ENCODE results near the gene LOXL1.

The LOXL1 gene

DNA sequence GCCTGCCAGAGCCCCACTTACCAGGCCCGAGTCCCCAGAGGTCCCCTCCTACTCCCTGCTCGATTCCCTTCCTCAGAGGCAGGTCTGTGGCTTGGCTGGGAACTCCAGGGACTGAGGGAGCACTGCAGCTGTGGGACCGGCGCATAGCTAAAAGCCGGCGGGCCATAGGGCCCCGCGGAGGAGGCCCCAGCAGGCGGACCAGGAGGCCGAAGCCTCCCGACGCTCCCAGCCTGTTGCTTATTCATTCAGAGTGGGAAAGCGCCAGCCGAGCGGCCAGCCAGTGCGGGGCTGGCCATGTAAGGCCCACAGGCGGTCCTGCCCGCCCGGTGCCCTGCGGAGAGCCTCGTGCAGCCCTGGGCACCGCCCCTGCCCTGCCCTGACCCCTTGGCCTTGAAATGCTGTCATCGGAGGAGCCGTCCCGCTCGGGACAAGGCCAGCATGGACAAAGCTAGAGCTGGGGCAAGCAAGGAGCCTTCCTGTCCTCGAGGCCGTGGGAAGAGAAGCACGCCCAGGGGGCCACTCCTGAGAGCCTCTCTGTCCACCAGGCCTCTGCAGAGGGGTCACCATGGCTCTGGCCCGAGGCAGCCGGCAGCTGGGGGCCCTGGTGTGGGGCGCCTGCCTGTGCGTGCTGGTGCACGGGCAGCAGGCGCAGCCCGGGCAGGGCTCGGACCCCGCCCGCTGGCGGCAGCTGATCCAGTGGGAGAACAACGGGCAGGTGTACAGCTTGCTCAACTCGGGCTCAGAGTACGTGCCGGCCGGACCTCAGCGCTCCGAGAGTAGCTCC lies at the start of gene LOXL1:
TSS of gene LOXL1 (plus strand) at position 244 of the 784 bp plus-strand sequence. CDS start at position 566, 322 bp downstream.
- DNase-seq (ENCODE audit: low read depth) = no peak

GRCh38 chr15:73879426-73879825 lies 46.8 kb upstream of the LOXL1 start:
- DNase-seq (ENCODE audit: low read depth) = no peak

DNA sequence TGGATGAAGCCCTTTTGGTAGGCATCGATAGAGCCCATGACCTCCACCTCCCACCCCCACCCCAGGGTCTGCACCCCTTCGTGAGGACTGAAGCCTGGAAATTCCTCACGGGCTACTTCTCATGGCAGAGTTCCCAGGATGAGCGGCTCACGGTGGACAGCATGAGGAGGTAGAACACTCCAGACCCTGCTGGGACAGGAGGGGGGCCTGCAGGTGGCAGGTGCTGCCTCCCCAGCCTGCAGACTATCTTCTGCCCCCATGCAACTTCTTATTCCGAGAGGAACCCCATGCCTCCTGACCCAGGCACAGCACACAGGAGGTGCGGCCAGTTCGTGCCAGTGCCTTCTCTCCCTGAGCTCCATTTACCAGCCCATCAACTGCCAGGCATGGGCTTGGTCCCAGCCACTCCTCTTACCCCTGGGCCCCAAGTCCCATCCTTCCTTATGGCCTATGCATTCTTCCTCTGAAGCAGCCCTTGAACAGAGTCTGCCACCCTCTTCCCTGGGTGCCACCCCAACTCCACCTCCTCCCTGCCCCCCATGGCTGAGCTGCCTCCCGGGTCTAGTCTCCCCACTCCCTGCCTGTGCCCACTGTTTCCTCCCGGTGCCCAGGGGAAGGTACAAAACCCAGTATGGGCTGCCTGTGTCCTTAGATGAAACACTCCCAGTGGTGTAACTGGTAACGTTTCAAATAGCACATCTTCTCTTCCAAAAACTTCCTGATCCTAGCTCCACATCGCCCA lies 44.5 kb upstream of the LOXL1 start:
- no peak for DNase-seq (ENCODE audit: low read depth)

DNA sequence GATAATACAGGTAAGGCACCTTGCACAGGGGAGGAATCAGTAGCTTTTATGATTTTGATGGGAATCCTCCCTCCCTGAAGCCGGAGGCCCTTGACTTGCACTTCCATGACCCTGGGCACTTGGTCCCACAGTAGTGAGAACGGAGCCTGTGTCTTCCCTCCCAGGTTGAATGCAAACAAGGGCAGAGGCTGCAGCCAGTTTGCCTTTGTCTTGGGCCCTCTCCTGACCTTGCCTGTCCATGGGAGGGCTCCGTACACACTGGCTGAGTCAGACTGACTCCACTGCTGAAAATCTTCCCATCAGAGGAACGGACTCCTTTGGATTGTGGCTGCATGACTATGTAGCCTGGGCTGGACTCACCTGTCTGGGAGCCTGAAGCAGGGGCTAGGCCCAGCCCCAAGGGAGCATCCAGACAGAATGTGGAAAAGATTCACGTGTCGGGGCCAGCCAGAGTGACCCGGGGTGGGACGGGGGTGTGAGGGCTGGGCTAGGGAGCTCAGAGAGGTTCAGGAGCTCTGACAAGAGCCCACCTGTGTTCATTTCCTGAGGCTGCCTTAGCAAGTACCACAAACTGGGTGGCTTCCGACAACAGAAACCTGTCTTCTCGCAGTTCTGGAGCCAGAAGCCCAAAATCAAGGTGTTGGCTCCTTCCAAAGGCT lies 43.4 kb upstream of the LOXL1 start:
- no peak for DNase-seq (ENCODE audit: low read depth)

DNA sequence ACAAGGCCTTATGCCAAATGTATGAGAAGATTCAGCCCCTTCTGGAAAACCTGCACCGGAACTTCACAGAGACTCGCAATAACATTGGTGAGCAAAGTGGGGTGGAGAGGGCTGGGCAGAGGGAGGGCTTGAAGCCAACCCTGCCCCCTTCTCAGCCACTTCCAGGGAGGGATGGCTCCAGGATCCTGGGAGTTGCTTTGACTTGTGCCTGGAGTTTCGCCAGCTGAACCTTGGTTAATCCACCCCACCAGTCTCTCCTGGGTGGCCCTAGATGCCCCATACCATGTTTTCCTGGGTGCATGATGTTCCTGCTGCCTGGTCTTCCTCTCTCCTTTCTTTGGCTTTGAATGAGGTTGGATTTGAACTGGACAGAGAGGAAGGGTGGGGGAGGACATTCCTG lies 42.1 kb upstream of the LOXL1 start:
- no peak for DNase-seq (ENCODE audit: low read depth)

DNA sequence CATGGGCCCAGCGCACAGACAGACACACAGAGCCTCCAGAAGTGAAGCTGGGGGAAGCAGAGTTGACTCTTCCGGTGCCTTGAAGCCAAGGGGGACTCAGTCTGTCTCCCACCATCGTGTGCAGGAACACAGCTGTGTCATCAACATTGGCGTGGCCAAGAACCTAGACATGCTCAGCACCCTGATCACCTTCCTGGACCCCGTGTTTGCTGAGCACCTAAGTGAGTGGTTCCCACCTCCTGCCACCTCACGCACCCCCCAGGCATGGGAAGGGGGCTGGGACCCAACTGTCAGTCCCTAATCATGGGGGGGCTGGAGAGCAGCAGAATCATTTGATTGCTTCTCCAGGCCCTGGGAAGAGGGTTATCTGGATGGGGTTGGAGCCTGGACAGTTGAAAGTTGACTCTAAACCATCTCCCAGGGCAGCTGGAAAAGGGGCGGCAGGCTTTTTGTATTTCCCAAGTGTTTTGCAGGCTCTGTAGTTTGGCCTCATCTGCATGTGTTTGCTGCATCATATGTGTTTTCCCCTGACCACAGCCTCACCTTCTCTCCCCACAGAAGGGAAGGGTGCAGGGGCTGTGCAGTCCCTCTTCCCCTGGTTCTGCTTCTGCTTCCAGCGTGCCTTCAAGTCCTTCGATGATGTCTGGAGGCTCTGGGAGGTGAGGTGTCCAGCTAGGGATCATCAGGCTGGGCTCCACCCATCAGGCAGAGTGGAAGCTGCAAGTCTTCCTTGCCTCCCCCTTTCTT lies 40.1 kb upstream of the LOXL1 start:
- DNase-seq (ENCODE audit: low read depth) = no peak

DNA sequence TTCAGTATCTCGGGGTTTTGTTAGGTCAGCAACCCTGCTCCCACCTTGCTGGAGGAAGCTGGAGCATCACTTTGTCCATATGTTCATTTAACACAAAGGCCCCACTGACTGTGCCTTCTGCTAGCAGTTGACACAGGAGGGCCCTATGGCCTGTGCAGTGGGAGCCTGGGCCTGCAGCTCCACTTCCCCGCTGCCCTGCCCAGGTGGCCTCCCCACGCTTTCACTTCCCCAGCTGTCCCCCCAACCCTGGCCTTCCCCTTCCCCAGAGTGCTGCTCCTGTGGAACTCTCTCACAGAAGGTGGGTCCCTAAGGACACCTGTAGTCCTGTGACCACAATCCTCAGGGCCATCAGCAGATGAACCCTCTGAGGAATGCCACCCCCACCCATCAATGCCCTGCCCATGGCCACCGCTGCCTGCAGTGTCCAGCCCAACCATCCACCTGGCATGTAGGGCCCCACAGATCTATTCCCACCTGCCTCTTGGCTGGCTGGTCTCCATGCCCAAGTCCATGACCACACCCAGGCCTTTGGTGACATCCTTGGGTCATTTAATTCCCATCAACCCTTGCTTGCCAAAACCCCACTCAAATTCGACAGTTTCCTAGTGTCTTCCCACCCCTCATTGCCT lies 39.4 kb upstream of the LOXL1 start:
- no peak for DNase-seq (ENCODE audit: low read depth)

DNA sequence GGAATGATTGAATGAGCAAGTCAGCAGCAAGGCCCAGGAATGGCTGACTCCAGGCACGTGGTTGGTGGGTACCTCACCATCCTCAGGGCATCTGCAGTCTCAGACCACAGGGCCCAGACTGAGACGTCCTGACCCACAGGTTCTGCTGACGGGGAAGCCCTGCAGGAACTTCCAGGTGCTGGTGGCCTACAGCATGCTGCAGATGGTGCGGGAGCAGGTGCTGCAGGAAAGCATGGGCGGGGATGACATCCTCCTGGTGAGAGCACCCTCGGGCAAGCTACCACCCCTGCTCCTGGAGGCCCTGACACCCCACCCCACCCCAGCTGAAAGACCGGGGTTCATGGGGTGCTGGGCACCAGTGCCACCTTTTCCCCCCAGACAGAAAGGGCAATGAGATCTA lies 38.8 kb upstream of the LOXL1 start:
- no peak for DNase-seq (ENCODE audit: low read depth)

- no peak for DNase-seq (ENCODE audit: low read depth)
Observed at GRCh38 chr15:73888224-73889041, 37.8 kb upstream of the LOXL1 start.

DNA sequence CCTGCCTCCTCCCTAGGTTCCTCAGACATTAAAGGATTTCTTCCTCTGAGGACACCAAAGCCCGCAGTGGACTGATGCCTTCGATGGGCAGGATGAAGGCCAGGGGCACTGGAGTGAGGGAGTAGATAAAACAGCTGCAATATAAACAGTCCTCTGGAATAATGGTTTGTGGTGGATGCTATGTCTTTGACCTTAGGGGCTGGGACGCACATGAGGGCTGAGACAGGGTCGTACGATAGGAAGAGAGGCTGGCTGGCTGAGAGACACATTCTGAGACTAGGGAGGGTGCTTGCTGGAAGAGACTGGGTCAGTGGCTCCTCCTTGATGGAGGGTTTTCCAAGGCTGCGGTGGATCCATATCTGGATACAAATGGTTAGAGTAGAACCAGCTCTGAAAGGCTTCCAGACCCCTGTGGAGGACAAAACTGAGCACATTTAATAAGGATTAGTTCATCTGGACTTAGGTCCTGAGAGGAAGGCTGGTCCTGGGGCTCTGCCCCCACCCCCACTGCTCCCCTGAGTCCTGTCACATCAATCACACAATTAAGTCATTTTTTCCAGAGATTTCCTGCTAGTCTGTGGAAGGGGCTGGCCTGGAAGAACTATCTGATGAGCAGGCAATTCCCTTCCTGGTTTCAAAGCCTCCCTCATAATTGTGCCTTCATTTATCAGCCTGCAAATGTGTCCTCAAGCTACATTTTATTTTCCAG lies 37.1 kb upstream of the LOXL1 start:
- no peak for DNase-seq (ENCODE audit: low read depth)

GRCh38 chr15:73889762-73890124 lies 36.5 kb upstream of the LOXL1 start:
- no peak for DNase-seq (ENCODE audit: low read depth)

DNA sequence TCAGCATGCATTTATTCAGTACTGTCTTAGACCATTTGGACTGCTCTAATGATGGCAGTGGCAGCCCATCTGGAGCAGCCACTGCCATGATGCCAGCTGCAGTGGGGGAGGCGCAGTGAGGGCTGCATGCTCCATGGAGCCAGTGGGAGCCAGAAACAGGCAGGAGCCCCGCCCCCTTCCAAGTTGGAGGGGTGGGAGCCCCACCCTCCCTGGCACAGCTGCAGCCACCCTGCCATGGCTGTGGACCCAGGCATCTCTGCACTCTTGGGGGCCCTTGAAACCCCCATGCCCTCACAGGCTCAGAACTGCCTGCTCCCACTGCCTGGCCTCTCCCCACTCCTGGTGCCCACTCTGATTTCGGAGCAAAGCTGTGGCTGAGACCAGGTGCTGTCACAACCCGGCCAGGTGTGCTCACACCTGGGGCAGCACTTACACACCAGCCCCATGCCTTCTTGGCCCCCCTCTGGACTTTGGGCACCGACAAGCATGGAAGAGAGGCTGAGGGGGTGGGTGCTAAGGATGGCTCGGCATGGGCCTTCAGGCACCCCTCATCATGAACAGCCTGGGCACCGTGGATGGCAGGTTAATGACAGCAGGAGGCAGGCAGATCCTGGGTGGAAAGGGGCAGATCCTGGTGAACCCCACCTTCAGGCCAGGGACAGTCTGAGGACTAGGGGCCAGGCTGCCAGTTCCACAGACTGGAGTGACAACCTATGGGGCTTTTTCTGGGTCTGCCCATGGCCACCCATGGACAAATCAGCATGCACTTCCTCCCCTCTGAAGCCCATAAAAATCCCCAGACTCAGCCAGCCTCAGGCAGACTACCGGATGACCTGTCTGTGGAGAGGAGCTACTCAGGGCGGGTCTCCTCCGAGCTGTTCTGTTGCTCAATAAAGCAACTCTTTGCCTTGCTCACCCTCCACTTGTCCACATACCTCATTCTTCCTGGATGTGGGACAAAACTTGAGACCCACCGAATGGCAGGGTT lies 34.6 kb upstream of the LOXL1 start:
- DNase-seq (ENCODE audit: low read depth) = no peak

DNA sequence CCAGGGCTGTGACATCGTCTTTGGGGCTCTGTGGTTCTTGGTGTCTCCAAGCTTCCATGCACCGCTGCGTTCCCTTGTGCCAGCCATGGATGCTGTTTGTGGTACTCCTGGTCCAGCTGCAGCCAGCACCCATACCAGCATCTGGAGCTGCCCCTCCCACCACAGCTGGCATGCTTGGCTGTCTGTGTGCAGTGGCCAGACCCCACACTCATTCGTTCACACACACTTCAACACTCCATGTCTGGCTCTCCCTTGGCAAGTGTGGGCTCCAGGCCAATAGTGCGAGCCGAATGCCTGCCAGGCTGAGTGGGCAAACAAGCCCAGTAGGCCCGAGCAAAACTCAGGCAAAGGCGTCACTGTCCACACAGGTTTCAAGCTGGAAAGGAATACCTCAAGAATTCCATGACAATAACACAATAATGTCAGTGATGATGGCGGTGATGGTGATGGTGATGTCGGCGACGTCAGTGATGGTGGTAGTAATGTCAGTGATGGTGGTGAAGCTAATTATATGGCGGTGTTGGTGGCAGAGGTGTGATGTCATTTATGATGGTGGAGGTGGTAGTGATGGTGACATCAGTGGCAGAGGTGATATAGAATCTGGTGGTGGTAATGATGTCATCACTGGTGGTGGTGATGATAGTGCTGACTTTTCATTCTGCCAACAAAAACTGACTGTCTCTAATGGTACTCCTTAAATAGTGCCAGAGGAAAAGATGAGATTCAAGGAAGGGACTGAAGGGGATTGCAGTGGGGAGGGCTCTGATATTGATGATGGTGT lies 33.6 kb upstream of the LOXL1 start:
- DNase-seq (ENCODE audit: low read depth) = no peak

DNA sequence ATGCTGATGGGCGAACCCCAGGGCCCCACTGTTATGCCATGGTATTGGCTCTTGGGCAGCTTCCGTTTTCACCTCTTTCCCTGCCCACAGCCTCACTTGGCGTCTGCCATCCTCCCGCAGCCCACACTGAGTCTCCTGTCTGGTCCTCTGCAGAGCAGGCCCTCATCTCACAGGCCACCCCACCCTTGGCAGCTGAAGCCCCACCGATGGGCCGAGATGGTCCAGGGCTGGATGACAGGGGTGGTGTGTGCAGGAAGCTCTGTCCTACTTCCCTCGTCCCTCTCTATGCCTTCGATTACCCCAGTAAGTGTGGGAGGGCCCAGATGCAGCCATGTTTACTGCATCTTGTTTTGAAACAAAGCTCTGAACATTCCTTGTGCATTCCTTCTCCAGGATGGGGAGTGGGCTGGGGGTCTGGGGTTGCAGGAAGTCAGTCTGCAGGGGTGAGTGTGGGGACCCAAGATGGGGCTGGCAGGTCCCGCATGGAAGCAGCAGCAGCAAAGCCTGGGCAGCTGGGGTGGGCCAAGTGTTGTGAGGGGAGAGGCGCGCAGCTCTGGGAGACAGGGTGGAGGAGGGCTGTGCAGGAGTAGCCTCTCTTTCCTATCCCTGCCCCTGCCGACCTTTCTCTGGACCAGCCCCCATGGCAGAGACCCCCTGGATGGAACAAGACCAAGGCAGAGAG lies 32.0 kb upstream of the LOXL1 start:
- DNase-seq (ENCODE audit: low read depth) = no peak

- DNase-seq (ENCODE audit: low read depth) = peak; percentile 17
Observed at GRCh38 chr15:73897441-73898261, 28.6 kb upstream of the LOXL1 start.

DNA sequence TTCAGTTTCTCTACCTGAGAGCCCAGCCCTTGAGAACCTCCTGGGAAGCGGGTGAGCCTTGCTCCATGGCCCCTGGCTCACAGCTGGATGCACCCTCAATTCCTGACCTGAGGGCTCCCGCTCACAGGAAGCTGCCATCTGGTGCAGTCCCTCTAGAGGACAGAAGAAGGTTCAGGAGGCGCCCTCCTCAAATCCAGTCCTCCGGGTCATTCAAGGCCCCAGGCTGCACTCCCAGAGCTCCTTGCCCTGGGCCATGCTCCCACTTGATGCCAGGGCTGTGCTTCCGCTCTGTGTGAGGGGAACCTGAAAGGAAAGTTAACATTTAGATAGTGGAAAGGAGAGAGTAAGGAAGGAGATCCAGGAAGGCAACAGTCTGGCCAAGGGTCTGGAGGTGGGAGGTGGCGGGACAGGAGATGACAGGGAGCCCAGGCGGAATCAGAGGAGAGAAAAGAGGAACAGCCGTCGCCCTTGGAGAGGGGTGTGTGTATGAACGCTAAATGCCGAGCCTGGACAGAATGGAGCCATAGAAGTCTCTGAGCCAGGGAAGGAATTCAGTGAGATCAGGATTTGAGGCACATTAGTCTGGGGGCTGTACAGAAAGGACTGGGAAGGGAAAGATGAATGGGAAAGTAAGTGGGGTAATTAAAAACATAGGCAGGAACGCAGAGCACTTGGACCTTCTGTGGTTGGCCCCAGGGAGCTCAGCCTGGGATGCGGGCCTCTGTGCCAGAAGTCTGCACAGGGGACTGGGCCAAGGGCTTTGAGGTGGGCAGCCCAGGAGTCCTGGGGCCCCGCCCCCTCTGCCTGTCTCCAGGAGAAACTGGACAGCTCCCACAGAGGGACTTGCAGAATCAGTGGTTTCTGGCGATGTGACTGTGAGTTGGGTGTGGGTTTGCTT lies 26.8 kb upstream of the LOXL1 start:
- DNase-seq (ENCODE audit: low read depth) = no peak

All from stimulated activated CD8-positive, alpha-beta memory T cell treated with anti-CD3 and anti-CD28 coated beads, Interleukin-15, amount 100 ng/mL, for 24 hours (primary cell).